DND-41 (cell line): ENCODE results near the gene CCDC70.

Experiments used
- EZH2 ChIP-seq: IDR thresholded peaks from 3 replicates; pipeline ENCODE4 v1.6.1; 2012; ENCODE audit warnings: borderline replicate concordance, low read depth, mild to moderate bottlenecking, moderate library complexity, low read length, inconsistent platforms; ENCODE audit not compliant: severe bottlenecking
- TF ChIP-seq, protein P1 (sequence below): IDR thresholded peaks from 2 replicates; pipeline ENCODE4 v1.5.1; 2012; ENCODE audit warnings: borderline replicate concordance, low read length, moderate library complexity, mild to moderate bottlenecking; ENCODE audit not compliant: poor library complexity, severe bottlenecking; ENCODE audit errors: extremely low read depth

DNA sequence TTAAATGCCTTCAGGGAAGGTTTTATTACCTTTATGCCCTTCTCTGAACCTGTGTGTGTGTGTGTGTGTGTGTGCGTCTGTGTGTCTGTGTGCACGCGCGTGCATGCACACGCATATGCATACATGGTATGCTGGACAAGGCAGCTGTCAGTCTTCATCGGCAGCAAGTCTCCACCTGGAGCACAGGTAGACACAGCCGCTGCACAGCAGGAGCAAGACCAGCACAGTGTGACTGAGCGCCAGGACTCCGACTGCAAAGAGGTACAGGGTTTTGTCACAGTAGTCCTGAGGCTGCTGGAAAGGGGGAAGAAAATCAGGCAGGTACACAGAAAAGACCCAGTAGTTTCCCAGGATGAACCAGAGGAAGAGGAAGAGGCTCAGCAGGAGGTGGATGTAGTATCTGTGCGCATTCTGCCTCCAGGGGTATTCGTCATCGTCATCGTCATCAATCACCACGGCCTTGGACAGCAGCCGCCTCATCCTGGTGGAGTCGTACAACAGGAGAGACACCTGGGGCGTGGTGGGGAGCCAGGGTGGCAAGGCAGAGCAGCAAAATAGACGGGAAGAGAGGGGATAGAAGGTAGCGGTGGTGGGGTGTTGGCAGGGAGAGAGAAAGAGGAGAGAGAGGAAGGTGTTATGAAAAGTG lies 45.0 kb upstream of the CCDC70 start:
- no peak for TF ChIP-seq EZH2
- TF ChIP-seq, protein P1, sequence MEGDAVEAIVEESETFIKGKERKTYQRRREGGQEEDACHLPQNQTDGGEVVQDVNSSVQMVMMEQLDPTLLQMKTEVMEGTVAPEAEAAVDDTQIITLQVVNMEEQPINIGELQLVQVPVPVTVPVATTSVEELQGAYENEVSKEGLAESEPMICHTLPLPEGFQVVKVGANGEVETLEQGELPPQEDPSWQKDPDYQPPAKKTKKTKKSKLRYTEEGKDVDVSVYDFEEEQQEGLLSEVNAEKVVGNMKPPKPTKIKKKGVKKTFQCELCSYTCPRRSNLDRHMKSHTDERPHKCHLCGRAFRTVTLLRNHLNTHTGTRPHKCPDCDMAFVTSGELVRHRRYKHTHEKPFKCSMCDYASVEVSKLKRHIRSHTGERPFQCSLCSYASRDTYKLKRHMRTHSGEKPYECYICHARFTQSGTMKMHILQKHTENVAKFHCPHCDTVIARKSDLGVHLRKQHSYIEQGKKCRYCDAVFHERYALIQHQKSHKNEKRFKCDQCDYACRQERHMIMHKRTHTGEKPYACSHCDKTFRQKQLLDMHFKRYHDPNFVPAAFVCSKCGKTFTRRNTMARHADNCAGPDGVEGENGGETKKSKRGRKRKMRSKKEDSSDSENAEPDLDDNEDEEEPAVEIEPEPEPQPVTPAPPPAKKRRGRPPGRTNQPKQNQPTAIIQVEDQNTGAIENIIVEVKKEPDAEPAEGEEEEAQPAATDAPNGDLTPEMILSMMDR: no peak
